ENCODE data around the gene STK4. TPM values are rescaled to one million over a fixed set of nuclear protein-coding genes. Genes with fewer than 3 reads are reported as not detected.

The STK4 gene
- total and polyA plus RNA-seq, 4 experiments from 2014 or later: 151 to 374 (median 312) TPM

DNA sequence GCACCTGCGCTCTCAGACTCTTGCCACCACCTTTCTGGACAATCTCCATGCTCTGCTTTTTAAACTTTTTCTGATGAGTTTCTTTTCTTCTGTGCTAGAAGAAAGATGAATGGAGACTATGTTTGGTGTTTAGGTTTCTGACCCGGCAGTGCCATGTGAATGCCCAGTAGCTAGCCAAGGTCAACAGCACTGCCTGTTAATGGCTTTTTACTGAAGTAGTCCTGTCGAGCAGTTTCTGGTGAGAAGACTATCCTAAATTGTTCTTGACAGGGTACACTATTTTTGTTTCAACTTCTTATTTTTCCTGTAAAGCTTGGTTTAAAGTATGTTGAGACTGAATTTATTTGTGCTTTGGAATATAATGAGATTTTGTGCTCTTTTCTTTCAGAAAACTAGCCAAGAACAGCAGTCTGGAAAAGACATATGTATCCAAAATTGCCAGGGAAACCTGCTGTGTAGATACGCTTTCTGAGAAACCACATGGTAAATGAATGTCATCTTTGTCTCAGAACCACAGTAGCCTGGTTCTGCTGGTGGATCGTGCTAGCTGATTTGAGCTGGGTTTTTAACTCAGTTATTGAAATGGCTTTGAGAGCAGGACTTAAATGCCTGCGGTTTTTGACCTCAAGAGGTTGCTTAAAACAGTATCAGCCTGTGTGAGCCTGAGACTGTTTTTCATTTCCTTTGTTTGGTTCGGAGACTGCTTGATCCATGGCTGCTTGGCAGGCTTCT, 86.6 kb downstream of the STK4 start:
- intact Hi-C loops (cut with micrococcal nuclease): loop anchor here (2.0 to 5.0 kb wide), 2 partner anchors 16 to 36 kb away; no protein-coding TSS in a partner anchor
- peak overlapping the region; percentile 5 for H3K27ac ChIP-seq (ENCODE audit: low read depth, low read length)
- no peak overlapping the region for H3K4me3 ChIP-seq (ENCODE audit: low read length in 2 of 2)
- Mint-ChIP-seq H3K4me3 (peak overlapping the region in 7 of 8 donors; percentile 6 to 63 (median 31)), H3K36me3 (peaks cover 37 to 82% of the 10 kb centered on the region in 2 donors), H3K9me3 (no peaks in the 10 kb centered on the region), H3K27ac (peak overlapping the region; percentile 24 to 84 (median 68)), H3K4me1 (peaks cover 62 to 89% (median 78%) of the 10 kb centered on the region in 4 donors), H3K27me3 (no peaks in the 10 kb centered on the region)
- no peaks in the 10 kb centered on the region for H3K9me3 ChIP-seq (ENCODE audit: control insufficient read depth in 1 of 2, low read length in 2 of 2)
- H3K4me1 ChIP-seq (ENCODE audit: insufficient read depth, low read length): peaks cover 86% of the 10 kb centered on the region
- ChIA-PET POLR2A (ENCODE audit: partially characterized antibody) (interaction anchor here (1.1 to 2.9 kb wide), 4 partner anchors 9 to 86 kb away, joined by 3 to 9 read pairs (median 4); no protein-coding TSS in a partner anchor), CTCF (ENCODE audit: partially characterized antibody) (interaction anchor here (1.2 to 6.0 kb wide), 3 partner anchors 10 to 60 kb away, joined by 4 to 36 read pairs (median 4); no protein-coding TSS in a partner anchor)
- no peaks in the 10 kb centered on the region for H3K27me3 ChIP-seq (ENCODE audit: insufficient read depth, low read length)
- peak; percentile 15 to 34 (median 21) for DNase-seq
- H3K36me3 ChIP-seq (ENCODE audit: insufficient read depth, low read length): peaks cover 35% of the 10 kb centered on the region

- peaks cover 36% of the 10 kb centered on the region for H3K36me3 ChIP-seq (ENCODE audit: insufficient read depth, low read length)
- CTCF ChIA-PET (ENCODE audit: partially characterized antibody): interaction anchor here (1.1 to 6.0 kb wide), 3 partner anchors 11 to 39 kb away, joined by 4 to 36 read pairs (median 4); no protein-coding TSS in a partner anchor
These were observed 87.4 kb downstream of the STK4 start for GRCh38 chr20:45053430-45054351.

DNA sequence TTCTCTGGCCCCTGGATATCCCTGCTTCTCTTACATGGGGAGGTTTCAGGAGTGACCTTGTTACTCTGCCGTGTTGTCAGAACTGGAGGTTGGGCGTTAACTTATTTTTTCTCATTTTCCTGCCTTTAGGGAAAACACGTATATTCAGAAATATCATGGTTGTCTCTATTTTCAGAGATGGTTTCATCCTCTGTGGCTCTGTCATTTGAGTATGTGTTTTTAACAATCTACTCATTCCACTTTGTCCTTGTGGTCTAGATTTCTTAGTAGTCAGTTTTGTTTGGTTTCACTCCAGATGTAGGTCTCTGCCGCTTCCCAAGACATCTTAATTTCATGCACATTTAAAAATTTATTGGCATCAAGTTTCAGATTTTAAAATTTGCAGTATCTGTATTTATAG, 88.7 kb downstream of the STK4 start:
- intact Hi-C loops (cut with micrococcal nuclease): no loop called here
- Histone ChIP-seq H3K36me3 (ENCODE audit: insufficient read depth, low read length) (peaks cover 36% of the 10 kb centered on the region), H3K27ac (ENCODE audit: low read depth, low read length) (no peak overlapping the region), H3K27me3 (ENCODE audit: insufficient read depth, low read length) (no peaks in the 10 kb centered on the region), H3K4me1 (ENCODE audit: insufficient read depth, low read length) (peaks cover 79% of the 10 kb centered on the region), H3K4me3 (ENCODE audit: low read length in 2 of 2) (no peak overlapping the region), H3K9me3 (ENCODE audit: control insufficient read depth in 1 of 2, low read length in 2 of 2) (no peaks in the 10 kb centered on the region)
- DNase-seq: no peak
- CTCF ChIA-PET (ENCODE audit: partially characterized antibody): interaction anchor here (0.9 to 6.0 kb wide), 6 partner anchors 10 to 43 kb away, joined by 3 to 36 read pairs (median 4); no protein-coding TSS in a partner anchor
- Mint-ChIP-seq H3K4me3 (peak overlapping the region in 3 of 8 donors; percentile 1 to 52 (median 6)), H3K27me3 (no peaks in the 10 kb centered on the region), H3K27ac (peak overlapping the region; percentile 30 to 87 (median 74)), H3K36me3 (peaks cover 27 to 79% of the 10 kb centered on the region in 2 donors), H3K9me3 (no peaks in the 10 kb centered on the region), H3K4me1 (peaks cover 58 to 85% (median 76%) of the 10 kb centered on the region in 4 donors)
- POLR2A ChIA-PET (ENCODE audit: partially characterized antibody): interaction anchor here (0.6 to 2.9 kb wide), 2 partner anchors 11 to 144 kb away, joined by 4 to 9 read pairs; no protein-coding TSS in a partner anchor

More at GRCh38 chr20:45053430-45054351, 87.4 kb downstream of the STK4 start:
- peak overlapping the region in 6 of 8 donors; percentile 17 to 63 (median 28) for H3K4me3 Mint-ChIP-seq
- H3K9me3 Mint-ChIP-seq: no peaks in the 10 kb centered on the region
- H3K4me3 ChIP-seq (ENCODE audit: low read length in 2 of 2): no peak overlapping the region
- H3K27me3 ChIP-seq (ENCODE audit: insufficient read depth, low read length): no peaks in the 10 kb centered on the region
- no peaks in the 10 kb centered on the region for H3K9me3 ChIP-seq (ENCODE audit: control insufficient read depth in 1 of 2, low read length in 2 of 2)
- DNase-seq: no peak
- no peak overlapping the region for H3K27ac ChIP-seq (ENCODE audit: low read depth, low read length)
- intact Hi-C loops (cut with micrococcal nuclease): loop anchor here (2.0 to 5.0 kb wide), 2 partner anchors 15 to 36 kb away; no protein-coding TSS in a partner anchor
- peak overlapping the region; percentile 24 to 84 (median 67) for H3K27ac Mint-ChIP-seq
- H3K36me3 Mint-ChIP-seq: peaks cover 32 to 82% of the 10 kb centered on the region in 2 donors
- POLR2A ChIA-PET (ENCODE audit: partially characterized antibody): interaction anchor here (1.0 to 2.9 kb wide), 5 partner anchors 10 to 87 kb away, joined by 3 to 9 read pairs (median 4); no protein-coding TSS in a partner anchor
- peaks cover 64 to 89% (median 80%) of the 10 kb centered on the region in 4 donors for H3K4me1 Mint-ChIP-seq
- H3K4me1 ChIP-seq (ENCODE audit: insufficient read depth, low read length): peaks cover 86% of the 10 kb centered on the region
- no peaks in the 10 kb centered on the region for H3K27me3 Mint-ChIP-seq

- H3K9me3 Mint-ChIP-seq: no peaks in the 10 kb centered on the region
- H3K27ac ChIP-seq (ENCODE audit: low read depth, low read length): no peak overlapping the region
- no peaks in the 10 kb centered on the region for H3K9me3 ChIP-seq (ENCODE audit: control insufficient read depth in 1 of 2, low read length in 2 of 2)
- no peak for DNase-seq
- peaks cover 31 to 89% of the 10 kb centered on the region in 2 donors for H3K36me3 Mint-ChIP-seq
- H3K27ac Mint-ChIP-seq: peak overlapping the region in 6 of 7 donors; percentile 0 to 72 (median 30)
- no peaks in the 10 kb centered on the region for H3K27me3 Mint-ChIP-seq
- H3K27me3 ChIP-seq (ENCODE audit: insufficient read depth, low read length): no peaks in the 10 kb centered on the region
- peaks cover 36% of the 10 kb centered on the region for H3K36me3 ChIP-seq (ENCODE audit: insufficient read depth, low read length)
- no peak overlapping the region for H3K4me3 Mint-ChIP-seq
- CTCF ChIA-PET (ENCODE audit: partially characterized antibody): interaction anchor here (1.2 to 2.5 kb wide), 3 partner anchors 12 to 39 kb away, joined by 3 to 12 read pairs (median 4); no protein-coding TSS in a partner anchor
- H3K4me1 ChIP-seq (ENCODE audit: insufficient read depth, low read length): peaks cover 71% of the 10 kb centered on the region
- intact Hi-C loops (cut with micrococcal nuclease): no loop called here
- peaks cover 59 to 92% (median 81%) of the 10 kb centered on the region in 4 donors for H3K4me1 Mint-ChIP-seq
- POLR2A ChIA-PET (ENCODE audit: partially characterized antibody): no interaction called here
- H3K4me3 ChIP-seq (ENCODE audit: low read length in 2 of 2): no peak overlapping the region
These were observed 90.3 kb downstream of the STK4 start for GRCh38 chr20:45056473-45057173.

DNA sequence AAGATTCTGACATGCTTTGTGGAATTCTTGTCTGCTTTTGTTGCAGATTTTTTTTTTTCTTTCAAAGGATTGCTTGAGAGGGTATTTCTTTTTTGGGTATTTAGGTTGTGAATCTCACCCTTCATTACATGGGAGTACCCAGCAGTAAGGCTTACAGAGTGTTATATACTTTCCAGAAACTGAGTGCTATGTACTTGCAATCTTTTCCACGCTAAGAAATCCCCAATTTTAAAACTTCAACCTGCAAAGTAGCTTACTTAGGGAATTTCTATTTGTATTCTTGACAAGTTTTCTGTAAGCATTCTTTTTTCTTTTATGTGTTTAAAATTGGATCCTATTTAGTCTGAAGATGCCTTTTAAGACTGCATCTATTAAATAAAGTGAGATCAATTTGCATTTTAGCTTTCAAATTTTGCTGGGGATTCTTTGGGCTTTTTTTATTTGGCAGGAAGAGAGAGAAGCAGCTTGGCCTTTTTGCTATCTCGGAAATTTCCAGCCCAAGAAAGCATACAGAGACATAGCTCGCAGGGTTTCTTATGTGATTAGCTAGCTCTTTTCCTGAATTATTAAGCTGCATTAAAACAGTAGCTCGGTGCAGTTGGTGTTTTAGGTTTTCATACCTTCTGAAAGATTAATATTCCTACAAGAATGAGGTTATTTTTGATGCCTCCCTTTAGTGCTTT, 92.0 kb downstream of the STK4 start:
- no peaks in the 10 kb centered on the region for H3K27me3 ChIP-seq (ENCODE audit: insufficient read depth, low read length)
- intact Hi-C loops (cut with micrococcal nuclease): no loop called here
- H3K4me1 Mint-ChIP-seq: peaks cover 50 to 87% (median 74%) of the 10 kb centered on the region in 4 donors
- H3K4me1 ChIP-seq (ENCODE audit: insufficient read depth, low read length): peaks cover 59% of the 10 kb centered on the region
- peaks cover 33% of the 10 kb centered on the region for H3K36me3 ChIP-seq (ENCODE audit: insufficient read depth, low read length)
- ChIA-PET CTCF (ENCODE audit: partially characterized antibody) (interaction anchor here (1.1 to 1.3 kb wide), 4 partner anchors 9 to 37 kb away, joined by 3 to 7 read pairs (median 5); no protein-coding TSS in a partner anchor), POLR2A (ENCODE audit: partially characterized antibody) (no interaction called here)
- H3K27me3 Mint-ChIP-seq: no peaks in the 10 kb centered on the region
- no peak for DNase-seq
- H3K4me3 ChIP-seq (ENCODE audit: low read length in 2 of 2): no peak overlapping the region
- peak overlapping the region; percentile 4 to 73 (median 32) for H3K27ac Mint-ChIP-seq
- peak overlapping the region in 1 of 8 donors; percentile 15 for H3K4me3 Mint-ChIP-seq
- no peak overlapping the region for H3K27ac ChIP-seq (ENCODE audit: low read depth, low read length)
- no peaks in the 10 kb centered on the region for H3K9me3 ChIP-seq (ENCODE audit: control insufficient read depth in 1 of 2, low read length in 2 of 2)
- H3K9me3 Mint-ChIP-seq: no peaks in the 10 kb centered on the region
- H3K36me3 Mint-ChIP-seq: peaks cover 43 to 80% of the 10 kb centered on the region in 2 donors

Data from CD4-positive, alpha-beta memory T cell (primary cell).